HCT116 (cell line): ENCODE data around the gene ZBTB7C. TPM values are rescaled to one million over a fixed set of nuclear protein-coding genes. Genes with fewer than 3 reads are reported as not detected.

ENCODE experiments used
- ATAC-seq: fragments of 200-7000 bp; cut with Tn5 transposase; 2 replicates; pipeline ENCODE4 v1.9.1; 2020; ENCODE audit warnings: mild to moderate bottlenecking, moderate library complexity
- BruUV-seq: library from RNA; stranded (reverse); fragments of 400-500 nt; replicated peaks from 2 replicates; lab custom pipeline; 2021; lab: Mats Ljungman, UMichigan
- CTCF ChIA-PET: fragments of 300-600 bp; sonication (Branson Sonifier 250); formaldehyde crosslinking; loops from one replicate; lab custom pipeline; 2021; ENCODE audit warnings: antibody characterized with exemption; lab: Charles Lee
- POLR2A ChIA-PET: fragments of 300-600, 350-600 bp; sonication (Branson Sonifier 250); formaldehyde crosslinking; loops from one replicate; lab custom pipeline; 2021; ENCODE audit warnings: antibody characterized with exemption; lab: Charles Lee
- RAD21 ChIA-PET, 2 experiments: fragments of 300-600 bp; sonication (Branson Sonifier 250); formaldehyde crosslinking; loops; one replicate each; lab custom pipeline; 2023; ENCODE audit warnings: low total read pairs in 2 of 2; ENCODE audit not compliant: uncharacterized antibody in 2 of 2, unreplicated experiment in 2 of 2, low non-redundant PET in 1 of 2; lab: Charles Lee
- DNase-seq: peaks from one replicate; pipeline ENCODE4 v3.0.0-alpha.2; 2010; ENCODE audit warnings: low read depth, low spot score
- H2AFZ ChIP-seq: fragments of 200-600 bp; shearing (Covaris generic), sonication (generic); 2 replicates; pipeline ENCODE4 v1.6.1; 2017; ENCODE audit warnings: low read depth, mixed run types, mixed read lengths, antibody characterized with exemption, low read length; ENCODE audit not compliant: poor library complexity, severe bottlenecking
- H3K27ac ChIP-seq: 2 replicates; pipeline ENCODE4 v1.5.1; 2012; ENCODE audit warnings: low read depth, low read length
- H3K27me3 ChIP-seq: fragments of 200-600 bp; sonication (generic); 2 replicates; pipeline ENCODE4 v1.6.1; 2016; ENCODE audit warnings: mixed run types, low read length, mixed read lengths; ENCODE audit not compliant: insufficient read depth
- H3K36me3 ChIP-seq, 2 experiments: fragments of 200-500 bp in 1 of 2; fragments of 200-600 bp in 1 of 2; sonication (Bioruptor generic) in 1 of 2; sonication (generic) in 1 of 2; 2 replicates each; pipeline versions ENCODE4 v1.5.1 to v1.6.1; 2014 to 2016; ENCODE audit warnings: low read length in 2 of 2, inconsistent platforms in 1 of 2, mixed read lengths in 1 of 2, mixed run types in 1 of 2; ENCODE audit not compliant: insufficient read depth in 2 of 2, control insufficient read depth in 1 of 2
- H3K4me1 ChIP-seq, 2 experiments: fragments of 200-600 bp in 1 of 2; sonication (generic) in 1 of 2; 2 replicates each; pipeline versions ENCODE4 v1.5.1 to v1.6.1; 2012 to 2017; ENCODE audit warnings: low read length in 2 of 2, inconsistent platforms in 1 of 2, mild to moderate bottlenecking in 1 of 2, mixed read lengths in 1 of 2, mixed run types in 1 of 2, moderate library complexity in 1 of 2; ENCODE audit not compliant: insufficient read depth in 2 of 2, control insufficient read depth in 1 of 2
- H3K4me2 ChIP-seq: fragments of 200-600 bp; sonication (generic); 2 replicates; pipeline ENCODE4 v1.6.1; 2017; ENCODE audit warnings: mixed run types, low read length, mixed read lengths
- H3K4me3 ChIP-seq, 2 experiments: fragments of 200-600 bp in 1 of 2; sonication (generic) in 1 of 2; replicated peaks in 1 of 2; 2 replicates each; pipeline ENCODE4 v1.5.1; 2011 to 2016; ENCODE audit warnings: low read length in 2 of 2, control low read depth in 1 of 2, low read depth in 1 of 2, mild to moderate bottlenecking in 1 of 2, mixed read lengths in 1 of 2, mixed run types in 1 of 2
- H3K79me2 ChIP-seq: fragments of 200-600 bp; sonication (generic); 2 replicates; pipeline ENCODE4 v1.6.1; 2017; ENCODE audit warnings: mild to moderate bottlenecking, mixed run types, low read length, moderate library complexity, mixed read lengths; ENCODE audit not compliant: insufficient read depth
- H3K9ac ChIP-seq: fragments of 200-600 bp; sonication (generic); 2 replicates; pipeline ENCODE4 v1.6.1; 2016; ENCODE audit warnings: low read length, mixed read lengths
- H3K9me2 ChIP-seq: fragments of 200-600 bp; sonication (generic), shearing (Covaris generic); 2 replicates; pipeline ENCODE4 v1.6.1; 2017; ENCODE audit warnings: mixed run types, mild to moderate bottlenecking, moderate library complexity; ENCODE audit not compliant: insufficient read depth
- H3K9me3 ChIP-seq, 2 experiments: fragments of 200-500 bp in 1 of 2; fragments of 200-600 bp in 1 of 2; sonication (Bioruptor generic) in 1 of 2; sonication (generic) in 1 of 2; 2 replicates each; pipeline ENCODE4 v1.6.1; 2014 to 2017; ENCODE audit warnings: low read length in 2 of 2, mixed read lengths in 2 of 2, inconsistent platforms in 1 of 2, low read depth in 1 of 2, mild to moderate bottlenecking in 1 of 2, mixed run types in 1 of 2, moderate library complexity in 1 of 2; ENCODE audit not compliant: control insufficient read depth in 1 of 2, insufficient read depth in 1 of 2
- H4K20me1 ChIP-seq: fragments of 200-600 bp; sonication (generic), shearing (Covaris generic); 2 replicates; pipeline ENCODE4 v1.6.1; 2017; ENCODE audit warnings: mixed run types, mild to moderate bottlenecking, moderate library complexity; ENCODE audit not compliant: insufficient read depth
- TCF7L2 ChIP-seq: IDR thresholded peaks from 2 replicates; pipeline ENCODE4 v1.7.0; 2011; ENCODE audit warnings: borderline replicate concordance, inconsistent platforms; ENCODE audit not compliant: insufficient read depth, insufficient read length; ENCODE audit errors: extremely low read depth
- YY1 ChIP-seq: IDR thresholded peaks from 2 replicates; pipeline ENCODE4 v1.6.1; 2011; ENCODE audit warnings: low read length, low read depth, moderate library complexity, mild to moderate bottlenecking; ENCODE audit not compliant: insufficient replicate concordance; ENCODE audit errors: extremely low read depth
- intact Hi-C: fragments of 100-400 bp; cut with micrococcal nuclease; formaldehyde crosslinking; loops from 2 replicates; pipeline ENCODE4 v1.10.0; 2022
- total RNA-seq: library from RNA; stranded (reverse); gene quantifications from one replicate; pipeline ENCODE4 v1.2.1, GENCODE V29; 2021; ENCODE audit not compliant: unreplicated experiment
- TF ChIP-seq, protein P1 (sequence below): IDR thresholded peaks from 2 replicates; pipeline ENCODE4 v1.6.1; 2012; ENCODE audit warnings: low read depth
- TF ChIP-seq, protein P2 (sequence below), 3 experiments: fragments of 200-600 bp in 1 of 3; sonication (generic) in 1 of 3; IDR thresholded peaks in 2 of 3; conservative IDR thresholded peaks in 1 of 3; 2 replicates each; pipeline ENCODE4 v1.5.1; 2012 to 2017; ENCODE audit warnings: low read depth in 2 of 3, low read length in 2 of 3, antibody characterized with exemption in 1 of 3, borderline replicate concordance in 1 of 3, control low read depth in 1 of 3, mild to moderate bottlenecking in 1 of 3, mixed read lengths in 1 of 3, mixed run types in 1 of 3, moderate library complexity in 1 of 3; ENCODE audit not compliant: insufficient read depth in 1 of 3

ZBTB7C gene
- total RNA-seq, 1 experiment from 2014 or later = 0.37 TPM

DNA sequence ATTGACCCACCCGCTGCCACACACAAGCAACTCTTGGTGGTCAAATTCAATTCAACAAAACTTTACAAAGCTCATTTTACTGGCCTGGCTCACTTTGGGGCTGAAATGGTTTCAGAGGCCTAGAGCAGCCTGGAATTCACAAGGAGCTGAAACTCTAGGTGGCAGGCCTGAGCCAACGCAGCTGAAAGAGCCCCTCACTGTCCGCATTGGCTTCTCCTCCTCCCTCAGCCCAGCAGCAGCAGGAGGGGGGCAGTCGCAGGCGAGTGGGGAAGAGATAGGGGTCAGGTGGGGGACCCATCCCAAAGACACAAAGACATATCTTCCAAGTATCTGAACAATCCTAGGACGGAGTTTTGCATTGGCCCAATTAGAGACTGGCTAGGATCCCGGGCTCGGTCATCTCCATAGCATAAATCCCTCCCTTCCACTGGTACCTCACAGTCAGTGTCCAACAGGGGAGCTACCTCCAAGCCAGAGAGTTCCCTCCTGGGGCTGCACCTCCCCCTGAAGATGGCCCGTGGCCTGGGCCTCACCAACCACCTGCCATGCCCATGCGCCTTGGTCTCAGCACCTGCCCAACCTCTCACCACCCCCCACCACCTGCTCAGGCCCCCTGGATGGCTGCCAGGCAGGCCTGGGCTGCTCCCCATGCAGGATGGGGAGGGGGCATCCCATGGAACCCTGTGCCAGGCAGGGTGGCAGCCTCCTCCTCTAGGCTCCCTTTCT lies 113.4 kb downstream of the ZBTB7C start (continued):
- no peak for TF ChIP-seq YY1
- TF ChIP-seq, protein P1, sequence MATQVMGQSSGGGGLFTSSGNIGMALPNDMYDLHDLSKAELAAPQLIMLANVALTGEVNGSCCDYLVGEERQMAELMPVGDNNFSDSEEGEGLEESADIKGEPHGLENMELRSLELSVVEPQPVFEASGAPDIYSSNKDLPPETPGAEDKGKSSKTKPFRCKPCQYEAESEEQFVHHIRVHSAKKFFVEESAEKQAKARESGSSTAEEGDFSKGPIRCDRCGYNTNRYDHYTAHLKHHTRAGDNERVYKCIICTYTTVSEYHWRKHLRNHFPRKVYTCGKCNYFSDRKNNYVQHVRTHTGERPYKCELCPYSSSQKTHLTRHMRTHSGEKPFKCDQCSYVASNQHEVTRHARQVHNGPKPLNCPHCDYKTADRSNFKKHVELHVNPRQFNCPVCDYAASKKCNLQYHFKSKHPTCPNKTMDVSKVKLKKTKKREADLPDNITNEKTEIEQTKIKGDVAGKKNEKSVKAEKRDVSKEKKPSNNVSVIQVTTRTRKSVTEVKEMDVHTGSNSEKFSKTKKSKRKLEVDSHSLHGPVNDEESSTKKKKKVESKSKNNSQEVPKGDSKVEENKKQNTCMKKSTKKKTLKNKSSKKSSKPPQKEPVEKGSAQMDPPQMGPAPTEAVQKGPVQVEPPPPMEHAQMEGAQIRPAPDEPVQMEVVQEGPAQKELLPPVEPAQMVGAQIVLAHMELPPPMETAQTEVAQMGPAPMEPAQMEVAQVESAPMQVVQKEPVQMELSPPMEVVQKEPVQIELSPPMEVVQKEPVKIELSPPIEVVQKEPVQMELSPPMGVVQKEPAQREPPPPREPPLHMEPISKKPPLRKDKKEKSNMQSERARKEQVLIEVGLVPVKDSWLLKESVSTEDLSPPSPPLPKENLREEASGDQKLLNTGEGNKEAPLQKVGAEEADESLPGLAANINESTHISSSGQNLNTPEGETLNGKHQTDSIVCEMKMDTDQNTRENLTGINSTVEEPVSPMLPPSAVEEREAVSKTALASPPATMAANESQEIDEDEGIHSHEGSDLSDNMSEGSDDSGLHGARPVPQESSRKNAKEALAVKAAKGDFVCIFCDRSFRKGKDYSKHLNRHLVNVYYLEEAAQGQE = no peak

GRCh38 chr18:48294899-48295585 lies 114.1 kb downstream of the ZBTB7C start:
- Histone ChIP-seq H3K4me2 (no peak overlapping the region), H2AFZ (no peak overlapping the region), H3K27me3 (no peaks in the 10 kb centered on the region), H3K27ac (no peak overlapping the region), H3K36me3 (no peaks in the 10 kb centered on the region), H3K79me2 (no peaks in the 10 kb centered on the region), H3K9me3 (no peaks in the 10 kb centered on the region), H4K20me1 (no peaks in the 10 kb centered on the region), H3K9ac (no peak overlapping the region), H3K4me3 (no peak overlapping the region), H3K4me1 (peaks cover under 1 to 1% of the 10 kb centered on the region in 2 experiments; a peak in 2 of 4 replicates), H3K9me2 (no peaks in the 10 kb centered on the region)
- POLR2A ChIA-PET = interaction anchor here (1.6 kb wide), 1 partner anchor 9 kb away, joined by 3 read pairs; no protein-coding TSS in a partner anchor
- DNase-seq (no peak), ATAC-seq (no peak)
- RAD21 ChIA-PET = interaction anchor here in 1 of 2 experiments (0.7 kb wide), 1 partner anchor 65 kb away, joined by 7 read pairs; no protein-coding TSS in a partner anchor
- no TSS peak for BruUV-seq
- no peak for TF ChIP-seq TCF7L2
- TF ChIP-seq, protein P2, sequence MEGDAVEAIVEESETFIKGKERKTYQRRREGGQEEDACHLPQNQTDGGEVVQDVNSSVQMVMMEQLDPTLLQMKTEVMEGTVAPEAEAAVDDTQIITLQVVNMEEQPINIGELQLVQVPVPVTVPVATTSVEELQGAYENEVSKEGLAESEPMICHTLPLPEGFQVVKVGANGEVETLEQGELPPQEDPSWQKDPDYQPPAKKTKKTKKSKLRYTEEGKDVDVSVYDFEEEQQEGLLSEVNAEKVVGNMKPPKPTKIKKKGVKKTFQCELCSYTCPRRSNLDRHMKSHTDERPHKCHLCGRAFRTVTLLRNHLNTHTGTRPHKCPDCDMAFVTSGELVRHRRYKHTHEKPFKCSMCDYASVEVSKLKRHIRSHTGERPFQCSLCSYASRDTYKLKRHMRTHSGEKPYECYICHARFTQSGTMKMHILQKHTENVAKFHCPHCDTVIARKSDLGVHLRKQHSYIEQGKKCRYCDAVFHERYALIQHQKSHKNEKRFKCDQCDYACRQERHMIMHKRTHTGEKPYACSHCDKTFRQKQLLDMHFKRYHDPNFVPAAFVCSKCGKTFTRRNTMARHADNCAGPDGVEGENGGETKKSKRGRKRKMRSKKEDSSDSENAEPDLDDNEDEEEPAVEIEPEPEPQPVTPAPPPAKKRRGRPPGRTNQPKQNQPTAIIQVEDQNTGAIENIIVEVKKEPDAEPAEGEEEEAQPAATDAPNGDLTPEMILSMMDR (IDR thresholded peaks at IDR 0.05 in 2 of 3, conservative IDR thresholded peaks at IDR 0.05 in 1 of 3; ENCODE audit: borderline replicate concordance in 1 of 3, insufficient read depth in 1 of 3, low read depth in 2 of 3, low read length in 2 of 3) = no peak
- CTCF ChIA-PET = interaction anchor here (0.7 to 1.9 kb wide), 3 partner anchors 9 to 150 kb away, joined by 3 to 7 read pairs (median 5); no protein-coding TSS in a partner anchor
- intact Hi-C loops = no loop called here
